OCI-LY1 (cell line): ENCODE data around the gene FAM83G.

Experiments
- CTCF ChIP-seq: fragments of 200-600 bp; sonication (generic), shearing (Covaris generic); IDR thresholded peaks from 2 replicates; pipeline ENCODE4 v1.5.1; 2017; ENCODE audit warnings: mild to moderate bottlenecking, antibody characterized with exemption, low read length, moderate library complexity, mixed read lengths
- EZH2 ChIP-seq: fragments of 200-600 bp; sonication (generic), shearing (Covaris generic); IDR thresholded peaks from 2 replicates; pipeline ENCODE4 v1.8.0; 2017; ENCODE audit warnings: borderline replicate concordance, mixed run types, mild to moderate bottlenecking, antibody characterized with exemption, low read length, moderate library complexity, mixed read lengths

GRCh38 chr17:18996458-18996857 lies 8.1 kb downstream of the FAM83G start:
- TF ChIP-seq CTCF: no peak
- no peak for TF ChIP-seq EZH2
